Measurements from ENCODE around the gene PARK7.

Gene PARK7

DNA sequence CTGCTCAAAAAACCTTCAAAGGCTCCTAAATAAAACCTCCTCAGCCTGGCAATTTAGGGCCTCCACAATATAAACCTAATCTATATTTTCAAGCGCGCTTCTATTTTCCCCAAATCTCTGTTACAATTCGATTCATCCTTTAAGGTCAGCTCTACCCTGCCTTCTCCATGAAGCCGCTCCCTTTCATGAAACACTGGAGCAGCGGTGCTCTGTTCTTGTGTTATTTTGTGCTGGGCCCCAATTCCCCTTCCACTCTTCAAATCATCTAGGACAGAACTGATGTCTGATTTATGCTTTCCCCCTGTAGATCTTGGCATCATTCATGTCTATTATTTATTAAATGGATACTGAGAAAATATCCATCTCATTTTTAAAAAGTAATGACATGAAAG, 57.7 kb downstream of the PARK7 start:
- no peak overlapping the region for H3K4me3 ChIP-seq (IDR thresholded peaks at IDR 0.05; ENCODE audit: insufficient read depth, low read depth, low read length)
- no peak overlapping the region for H2AFZ ChIP-seq (ENCODE audit: low read depth)
- peaks cover 3% of the 10 kb centered on the region for H3K4me1 ChIP-seq (ENCODE audit: low read depth, poor library complexity, severe bottlenecking)
- TF ChIP-seq, protein P1, sequence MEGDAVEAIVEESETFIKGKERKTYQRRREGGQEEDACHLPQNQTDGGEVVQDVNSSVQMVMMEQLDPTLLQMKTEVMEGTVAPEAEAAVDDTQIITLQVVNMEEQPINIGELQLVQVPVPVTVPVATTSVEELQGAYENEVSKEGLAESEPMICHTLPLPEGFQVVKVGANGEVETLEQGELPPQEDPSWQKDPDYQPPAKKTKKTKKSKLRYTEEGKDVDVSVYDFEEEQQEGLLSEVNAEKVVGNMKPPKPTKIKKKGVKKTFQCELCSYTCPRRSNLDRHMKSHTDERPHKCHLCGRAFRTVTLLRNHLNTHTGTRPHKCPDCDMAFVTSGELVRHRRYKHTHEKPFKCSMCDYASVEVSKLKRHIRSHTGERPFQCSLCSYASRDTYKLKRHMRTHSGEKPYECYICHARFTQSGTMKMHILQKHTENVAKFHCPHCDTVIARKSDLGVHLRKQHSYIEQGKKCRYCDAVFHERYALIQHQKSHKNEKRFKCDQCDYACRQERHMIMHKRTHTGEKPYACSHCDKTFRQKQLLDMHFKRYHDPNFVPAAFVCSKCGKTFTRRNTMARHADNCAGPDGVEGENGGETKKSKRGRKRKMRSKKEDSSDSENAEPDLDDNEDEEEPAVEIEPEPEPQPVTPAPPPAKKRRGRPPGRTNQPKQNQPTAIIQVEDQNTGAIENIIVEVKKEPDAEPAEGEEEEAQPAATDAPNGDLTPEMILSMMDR (conservative IDR thresholded peaks at IDR 0.05; ENCODE audit: low read depth, low read length), result no peak
- no peaks in the 10 kb centered on the region for H3K79me2 ChIP-seq (ENCODE audit: insufficient read depth, low read depth)
- no peak overlapping the region for H3K9ac ChIP-seq
- H3K27me3 ChIP-seq (ENCODE audit: insufficient read depth, low read depth), result no peaks in the 10 kb centered on the region
- no peaks in the 10 kb centered on the region for H3K36me3 ChIP-seq (ENCODE audit: insufficient read depth)
- no peak overlapping the region for H3K27ac ChIP-seq
- no peaks in the 10 kb centered on the region for H4K20me1 ChIP-seq (ENCODE audit: insufficient read depth)
- no peak overlapping the region for H3K4me2 ChIP-seq

DNA sequence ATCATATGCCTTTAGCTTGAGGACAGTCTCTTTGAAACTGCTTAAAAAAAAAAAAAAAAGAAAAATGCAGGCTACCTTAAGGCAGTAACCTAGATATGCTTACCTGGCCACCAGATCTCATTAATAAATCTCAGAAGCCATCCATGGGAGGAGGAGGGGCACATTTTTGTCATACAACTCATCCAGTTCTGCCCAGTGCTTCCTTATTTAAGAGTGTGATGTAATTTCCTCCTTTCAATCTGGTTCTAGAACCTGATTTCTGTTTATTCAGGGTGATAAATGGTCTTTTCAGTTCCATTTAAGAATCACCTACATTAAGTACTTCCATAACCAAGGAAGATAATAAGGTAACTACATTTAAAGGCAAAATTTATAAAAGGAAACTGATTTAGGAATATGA, 58.5 kb downstream of the PARK7 start:
- Histone ChIP-seq H3K4me1 (ENCODE audit: low read depth, poor library complexity, severe bottlenecking) (peaks cover 2% of the 10 kb centered on the region), H2AFZ (ENCODE audit: low read depth) (no peak overlapping the region), H3K27me3 (ENCODE audit: insufficient read depth, low read depth) (no peaks in the 10 kb centered on the region; the same call in 1 of the 2 replicates), H3K79me2 (ENCODE audit: insufficient read depth, low read depth) (no peaks in the 10 kb centered on the region), H4K20me1 (ENCODE audit: insufficient read depth) (no peaks in the 10 kb centered on the region), H3K4me2 (no peak overlapping the region), H3K27ac (no peak overlapping the region), H3K4me3 (IDR thresholded peaks at IDR 0.05; ENCODE audit: insufficient read depth, low read depth, low read length) (no peak overlapping the region), H3K9ac (no peak overlapping the region), H3K36me3 (ENCODE audit: insufficient read depth) (no peaks in the 10 kb centered on the region)
- TF ChIP-seq, protein P1 (conservative IDR thresholded peaks at IDR 0.05; ENCODE audit: low read depth, low read length), result no peak

DNA sequence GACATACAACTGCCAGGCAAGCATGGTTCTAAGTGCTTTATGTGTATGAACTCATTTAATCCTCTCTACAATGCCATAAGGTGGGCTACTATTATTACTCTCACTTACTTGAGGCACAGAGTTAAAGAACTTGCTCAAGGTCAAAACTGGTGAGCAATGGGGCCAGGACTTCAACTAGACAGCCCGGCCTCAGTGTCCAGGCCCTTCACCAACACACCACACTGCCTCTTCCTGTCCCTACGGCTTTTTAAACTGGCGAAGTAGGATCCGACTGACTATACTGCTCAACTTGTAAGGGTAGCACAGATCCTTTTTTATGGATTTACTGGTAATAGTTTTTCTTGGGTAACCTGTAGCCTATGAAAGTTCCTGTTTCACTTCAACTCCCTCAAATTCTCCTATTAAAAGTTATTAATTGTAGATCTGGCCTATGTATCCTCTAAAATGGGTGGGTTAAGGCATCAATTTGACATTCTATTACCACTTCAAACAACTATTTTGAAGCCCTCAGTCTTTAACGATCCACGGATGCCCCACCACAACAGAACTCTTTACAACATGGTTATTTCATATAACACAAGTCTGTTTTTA, 60.3 kb downstream of the PARK7 start:
- Histone ChIP-seq H3K27me3 (ENCODE audit: insufficient read depth, low read depth) (no peaks in the 10 kb centered on the region; the same call in 1 of the 2 replicates), H3K36me3 (ENCODE audit: insufficient read depth) (no peaks in the 10 kb centered on the region), H3K9ac (no peak overlapping the region), H3K4me2 (no peak overlapping the region), H2AFZ (ENCODE audit: low read depth) (no peak overlapping the region), H3K79me2 (ENCODE audit: insufficient read depth, low read depth) (no peaks in the 10 kb centered on the region), H3K4me1 (ENCODE audit: low read depth, poor library complexity, severe bottlenecking) (peaks cover 8% of the 10 kb centered on the region), H4K20me1 (ENCODE audit: insufficient read depth) (no peaks in the 10 kb centered on the region), H3K4me3 (IDR thresholded peaks at IDR 0.05; ENCODE audit: insufficient read depth, low read depth, low read length) (no peak overlapping the region), H3K27ac (no peak overlapping the region)
- TF ChIP-seq, protein P1 (conservative IDR thresholded peaks at IDR 0.05; ENCODE audit: low read depth, low read length), result no peak

DNA sequence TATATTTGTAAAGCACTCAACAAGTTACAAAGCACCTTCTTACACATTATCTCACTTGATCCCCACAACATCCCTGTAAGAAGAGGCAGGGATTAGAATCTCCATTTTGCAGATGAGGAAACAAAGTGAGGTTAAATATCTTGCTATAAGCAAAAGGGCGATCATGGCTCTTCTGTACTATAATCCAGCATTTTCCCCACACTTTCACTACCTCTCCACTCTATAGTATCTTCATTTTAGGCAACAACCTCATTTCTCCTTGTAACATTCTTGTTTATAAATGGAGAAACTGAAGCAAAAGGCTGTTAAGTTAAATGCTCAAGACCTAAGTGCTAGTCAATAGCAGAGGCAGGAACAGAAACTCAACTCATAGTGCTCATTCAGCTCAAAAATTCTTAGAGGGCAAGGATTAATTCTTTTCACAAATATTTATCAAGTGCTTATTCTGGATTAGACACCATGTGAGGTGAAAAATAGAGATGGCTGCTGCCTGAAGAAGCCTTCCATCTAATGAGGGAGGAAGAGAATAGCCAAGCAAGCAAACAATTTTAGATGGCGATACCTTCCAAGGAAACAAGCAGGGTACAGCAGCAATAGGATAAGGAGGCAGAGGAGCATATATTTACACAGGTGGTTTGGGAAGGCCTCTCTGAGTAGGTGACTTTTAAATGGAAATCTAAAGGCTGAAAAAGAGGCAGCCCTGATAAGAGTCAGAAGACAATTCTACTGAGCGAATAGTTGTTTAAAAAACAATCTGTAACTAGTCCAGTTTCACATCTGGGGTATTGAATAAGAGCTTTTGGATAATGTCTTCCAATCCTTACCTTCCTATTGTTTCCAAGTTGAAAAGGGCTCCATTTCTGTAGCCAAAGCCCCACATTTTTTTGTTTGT, 61.1 kb downstream of the PARK7 start:
- TF ChIP-seq, protein P1 (conservative IDR thresholded peaks at IDR 0.05; ENCODE audit: low read depth, low read length), result no peak
- Histone ChIP-seq H3K36me3 (ENCODE audit: insufficient read depth) (no peaks in the 10 kb centered on the region), H2AFZ (ENCODE audit: low read depth) (no peak overlapping the region), H4K20me1 (ENCODE audit: insufficient read depth) (no peaks in the 10 kb centered on the region), H3K9ac (no peak overlapping the region), H3K4me1 (ENCODE audit: low read depth, poor library complexity, severe bottlenecking) (peaks cover 8% of the 10 kb centered on the region), H3K27me3 (ENCODE audit: insufficient read depth, low read depth) (no peaks in the 10 kb centered on the region; the same call in 1 of the 2 replicates), H3K4me3 (IDR thresholded peaks at IDR 0.05; ENCODE audit: insufficient read depth, low read depth, low read length) (no peak overlapping the region), H3K27ac (no peak overlapping the region), H3K79me2 (ENCODE audit: insufficient read depth, low read depth) (no peaks in the 10 kb centered on the region), H3K4me2 (no peak overlapping the region)

Measured in KMS-11 (cell line).